GM18873 (cell line): ENCODE data around the gene OLR1.
"Not testable (repeated sequence)": the region's sequence is repeated elsewhere in the genome, so short reads cannot be mapped to it uniquely, and the experiment has no call there.

Source experiments
- ATAC-seq: cut with Tn5 transposase; IDR thresholded peaks from one replicate; pipeline ENCODE4 v1.9.1; 2021; ENCODE audit warnings: mild to moderate bottlenecking, moderate library complexity, moderate number of reproducible peaks; ENCODE audit not compliant: unreplicated experiment, low FRiP score

Gene OLR1

GRCh38 chr12:10171973-10172728 lies at the start of gene OLR1:
OLR1 (minus strand) TSS chr12:10172132; CDS start chr12:10172077, 55 bp downstream.
- ATAC-seq: no peak

- no peak for ATAC-seq
Observed at GRCh38 chr12:10220398-10221077, 48.6 kb upstream of the OLR1 start.

GRCh38 chr12:10218021-10218420 lies 46.1 kb upstream of the OLR1 start:
- no peak for ATAC-seq

DNA sequence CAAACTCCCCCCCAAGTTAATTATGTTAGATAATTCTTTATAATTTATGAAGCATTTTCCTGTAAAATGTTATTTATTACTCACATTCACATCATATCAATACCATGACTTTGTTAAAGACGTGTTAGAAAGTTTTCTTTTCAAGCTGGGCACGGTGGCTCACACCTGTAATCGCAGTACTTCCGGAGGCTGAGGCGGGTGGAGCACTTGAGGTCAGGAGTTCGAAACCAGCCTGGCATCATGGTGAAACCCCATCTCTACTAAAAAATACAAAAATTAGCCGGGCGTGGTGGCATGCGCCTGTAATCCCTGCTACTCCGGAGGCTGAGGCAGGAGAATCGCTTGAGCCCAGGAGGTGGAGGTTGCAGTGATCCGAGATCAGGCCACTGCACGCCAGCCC lies 44.0 kb upstream of the OLR1 start:
- ATAC-seq: not testable (repeated sequence)

GRCh38 chr12:10215436-10215835 lies 43.5 kb upstream of the OLR1 start:
- ATAC-seq: no peak

DNA sequence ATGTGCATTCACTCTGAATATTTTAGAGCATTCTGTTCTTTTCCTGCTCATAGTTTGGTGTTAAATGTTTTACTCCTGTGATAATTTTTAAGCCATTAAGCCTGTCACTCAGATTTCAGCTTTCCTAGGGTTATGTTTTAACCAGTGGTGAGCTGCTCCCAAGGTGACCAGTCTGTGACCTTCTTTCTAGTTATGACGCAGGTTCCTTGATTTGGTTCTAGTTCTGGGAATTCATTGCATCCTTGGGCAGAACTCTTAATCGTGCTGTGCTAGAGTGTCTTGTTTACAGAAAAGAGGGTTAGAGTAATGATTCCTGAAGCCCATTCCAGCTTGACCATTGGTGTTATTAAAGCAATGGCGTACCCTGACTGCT lies 42.9 kb upstream of the OLR1 start:
- ATAC-seq: no peak

DNA sequence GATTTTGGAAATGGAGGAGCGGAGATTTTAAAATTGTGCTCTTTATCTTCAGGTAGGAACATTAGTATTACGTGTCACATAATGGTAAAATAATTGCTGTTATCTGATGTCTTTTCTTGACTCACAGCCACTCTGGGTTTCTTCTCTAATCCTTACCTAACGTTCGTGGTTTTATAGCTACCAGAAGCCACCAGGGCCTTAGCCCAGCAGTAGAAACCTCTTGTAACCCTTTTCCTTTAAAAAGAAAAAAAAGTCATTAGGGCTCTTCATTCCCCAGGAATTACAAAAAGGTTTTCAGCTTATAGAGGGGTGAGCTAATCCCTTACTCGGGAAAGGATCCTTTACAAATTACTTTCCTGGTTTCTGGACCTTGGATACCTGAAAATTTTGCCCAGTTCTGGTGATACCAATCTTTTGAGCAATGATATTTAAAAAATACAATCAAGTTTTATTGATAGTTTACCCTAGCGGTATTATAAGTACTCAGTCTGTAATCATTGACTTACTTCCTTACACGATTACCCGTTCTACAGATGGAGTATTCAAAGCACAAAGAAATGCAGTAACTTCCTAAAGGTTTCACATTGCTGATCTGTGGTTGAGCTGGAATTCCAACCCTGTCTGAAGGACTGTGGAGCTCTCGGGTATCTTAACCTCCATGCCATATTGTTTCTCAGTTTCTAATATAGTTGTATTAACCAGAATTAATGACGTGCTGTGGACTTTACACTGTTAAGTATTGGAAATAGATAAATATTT lies 42.4 kb upstream of the OLR1 start:
- ATAC-seq: no peak

- no peak for ATAC-seq
Observed at GRCh38 chr12:10213168-10214135, 41.5 kb upstream of the OLR1 start.

DNA sequence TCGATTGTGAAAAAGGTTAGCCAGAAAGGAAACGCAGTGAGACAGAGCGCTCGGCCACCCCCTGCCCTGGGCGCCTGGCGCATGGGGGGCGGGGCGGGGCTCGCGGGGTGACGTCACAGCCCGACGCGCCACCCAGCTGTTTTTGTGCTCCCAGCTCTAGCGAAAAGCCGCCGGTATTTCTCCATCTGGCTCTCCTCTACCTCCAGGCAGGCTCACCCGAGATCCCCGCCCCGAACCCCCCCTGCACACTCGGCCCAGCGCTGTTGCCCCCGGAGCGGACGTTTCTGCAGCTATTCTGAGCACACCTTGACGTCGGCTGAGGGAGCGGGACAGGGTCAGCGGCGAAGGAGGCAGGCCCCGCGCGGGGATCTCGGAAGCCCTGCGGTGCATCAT lies 40.8 kb upstream of the OLR1 start, which contains the start of gene GABARAPL1:
GABARAPL1 (plus strand) TSS at position 139 of the 393 bp plus-strand sequence; CDS start at position 392, 253 bp downstream.
- ATAC-seq: no peak

- ATAC-seq: peak; percentile 50
Observed at GRCh38 chr12:10211940-10212738, 40.2 kb upstream of the OLR1 start.

- no peak for ATAC-seq
Observed at GRCh38 chr12:10211101-10211939, 39.4 kb upstream of the OLR1 start.

DNA sequence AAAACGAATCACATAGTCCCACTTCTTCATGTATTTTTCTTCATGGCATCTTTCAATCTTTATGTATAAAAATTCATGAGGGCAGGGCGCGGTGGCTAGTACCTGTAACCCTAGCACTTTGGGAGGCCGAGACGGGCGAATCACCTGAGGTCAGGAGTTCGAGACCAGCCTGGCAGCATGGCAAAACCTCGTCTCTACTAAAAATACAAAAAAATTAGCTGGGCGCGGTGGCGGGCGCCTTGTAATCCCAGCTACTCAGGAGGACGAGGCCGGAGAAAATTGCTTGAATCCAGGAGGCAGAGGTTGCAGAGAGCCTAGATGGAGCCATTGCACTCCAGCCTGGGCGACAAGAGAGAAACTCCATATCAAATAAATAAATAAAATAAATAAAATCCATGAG lies 38.3 kb upstream of the OLR1 start:
- no peak for ATAC-seq

GRCh38 chr12:10207136-10207535 lies 35.2 kb upstream of the OLR1 start:
- no peak for ATAC-seq

- ATAC-seq: no peak
Observed at GRCh38 chr12:10205220-10205807, 33.4 kb upstream of the OLR1 start.

DNA sequence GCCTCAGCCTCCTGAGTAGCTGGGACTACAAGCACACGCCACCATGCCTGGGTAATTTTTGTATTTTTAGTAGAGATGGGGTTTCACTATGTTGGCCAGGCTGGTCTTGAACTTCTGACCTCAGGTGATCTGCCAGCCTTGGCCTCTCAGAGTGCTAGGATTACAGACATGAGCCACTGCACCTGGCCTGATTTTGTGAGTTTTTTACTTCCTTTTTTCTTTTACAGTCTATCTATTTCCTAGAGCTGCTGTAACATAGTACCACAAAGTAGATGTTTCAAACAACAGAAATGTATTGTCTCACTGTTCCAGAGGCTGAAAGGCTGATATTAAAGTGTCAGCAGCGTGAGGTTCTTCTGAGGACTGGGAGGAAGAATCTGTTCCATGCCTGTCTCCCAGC lies 32.6 kb upstream of the OLR1 start:
- not testable (repeated sequence) for ATAC-seq

GRCh38 chr12:10197879-10198278 lies 25.9 kb upstream of the OLR1 start:
- no peak for ATAC-seq

- ATAC-seq: no peak
Observed at GRCh38 chr12:10196210-10196609, 24.3 kb upstream of the OLR1 start.

DNA sequence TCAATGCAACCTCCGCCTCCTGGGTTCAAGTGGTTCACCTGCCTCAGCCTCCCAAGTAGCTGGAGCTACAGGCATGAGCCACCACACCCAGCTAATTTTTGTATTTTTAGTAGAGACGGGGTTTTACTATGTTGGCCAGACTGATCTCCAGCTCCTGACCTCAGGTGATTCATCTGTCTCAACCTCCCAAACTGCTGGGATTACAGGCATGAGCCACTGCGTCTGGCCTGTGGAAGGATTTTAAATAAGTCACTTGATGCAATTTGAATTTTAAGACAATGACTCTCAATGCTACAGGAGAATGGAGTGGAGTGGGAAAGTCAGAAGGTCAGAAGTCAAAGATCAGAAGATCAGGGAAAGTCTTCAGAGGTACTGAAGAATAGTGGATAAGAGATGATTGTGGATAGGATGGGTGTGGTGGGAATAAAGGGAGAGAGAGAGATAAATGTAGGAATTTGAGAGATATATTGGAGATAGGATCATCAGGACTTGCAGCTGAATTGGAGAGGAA lies 22.3 kb upstream of the OLR1 start:
- no peak for ATAC-seq
